HG03354 (cell line): ENCODE measurements around the gene INPPL1.

ENCODE experiments used
- ATAC-seq: cut with Tn5 transposase; IDR thresholded peaks from one replicate; pipeline ENCODE4 v1.9.1; 2021; ENCODE audit warnings: mild to moderate bottlenecking; ENCODE audit not compliant: unreplicated experiment, poor library complexity, severe bottlenecking

INPPL1 gene

GRCh38 chr11:72231396-72232259 is 7.1 kb downstream of the INPPL1 start:
- no peak for ATAC-seq

DNA sequence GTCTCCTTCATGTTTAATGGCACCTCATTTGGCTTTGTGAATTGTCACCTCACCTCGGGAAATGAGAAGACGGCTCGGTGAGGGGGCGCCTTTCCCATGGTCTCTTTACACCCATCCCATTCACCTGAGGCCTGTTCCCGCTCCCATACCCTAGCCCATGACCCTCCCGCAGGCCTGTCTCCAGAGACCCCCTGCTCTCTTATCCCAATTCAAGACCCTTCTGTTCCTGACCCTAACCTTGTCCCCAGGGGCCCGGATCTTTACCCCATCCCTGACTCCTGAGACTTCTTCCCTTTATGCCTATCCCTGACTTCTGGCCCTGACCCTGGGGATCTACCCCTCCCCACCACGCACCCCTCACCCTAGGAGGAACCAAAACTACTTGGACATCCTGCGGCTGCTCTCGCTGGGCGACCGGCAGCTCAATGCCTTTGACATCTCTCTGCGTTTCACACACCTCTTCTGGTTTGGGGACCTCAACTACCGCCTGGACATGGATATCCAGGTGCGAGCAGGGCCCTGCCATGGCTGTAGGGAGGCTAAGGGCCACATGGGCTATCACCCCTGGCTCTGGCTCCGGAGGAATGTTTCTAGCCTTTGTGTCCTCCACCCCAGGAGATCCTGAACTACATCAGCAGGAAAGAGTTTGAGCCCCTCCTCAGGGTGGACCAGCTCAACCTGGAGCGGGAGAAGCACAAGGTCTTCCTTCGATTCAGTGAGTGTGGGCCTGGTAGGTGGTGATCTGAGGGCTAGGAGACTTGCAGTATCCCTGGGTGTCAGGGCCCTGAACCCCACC is 7.9 kb downstream of the INPPL1 start:
- ATAC-seq, result no peak

DNA sequence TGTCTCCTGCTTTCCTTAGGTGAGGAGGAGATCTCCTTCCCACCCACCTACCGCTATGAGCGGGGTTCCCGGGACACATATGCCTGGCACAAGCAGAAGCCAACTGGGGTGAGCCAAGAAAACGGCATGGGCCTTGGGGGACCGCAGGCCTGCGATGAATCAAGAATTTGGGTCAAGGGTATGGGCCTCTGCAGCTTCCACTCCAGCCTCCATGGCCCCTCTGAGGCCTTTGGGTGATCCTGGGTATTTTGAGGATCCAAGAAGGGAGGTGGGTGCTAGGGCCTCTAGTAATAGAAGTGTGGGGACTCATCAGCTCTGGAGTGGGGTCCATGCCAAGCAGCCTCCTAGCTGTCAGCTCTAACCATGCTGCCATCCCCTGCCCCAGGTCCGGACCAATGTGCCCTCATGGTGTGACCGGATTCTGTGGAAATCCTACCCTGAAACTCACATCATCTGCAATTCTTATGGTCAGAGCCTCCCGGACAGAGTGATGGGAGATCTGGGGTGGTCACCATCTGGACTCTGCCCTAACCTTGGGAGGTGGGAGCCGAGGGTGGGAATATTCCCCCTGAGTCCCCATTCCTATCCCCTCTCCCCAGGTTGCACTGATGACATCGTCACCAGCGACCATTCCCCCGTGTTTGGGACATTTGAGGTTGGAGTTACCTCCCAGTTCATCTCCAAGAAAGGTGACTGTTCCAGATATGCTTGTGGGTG is 8.6 kb downstream of the INPPL1 start:
- ATAC-seq, result no peak

- no peak for ATAC-seq
Measured at GRCh38 chr11:72233773-72234513, 9.4 kb downstream of the INPPL1 start.

- ATAC-seq, result no peak
Measured at GRCh38 chr11:72234514-72234830, 9.9 kb downstream of the INPPL1 start.

DNA sequence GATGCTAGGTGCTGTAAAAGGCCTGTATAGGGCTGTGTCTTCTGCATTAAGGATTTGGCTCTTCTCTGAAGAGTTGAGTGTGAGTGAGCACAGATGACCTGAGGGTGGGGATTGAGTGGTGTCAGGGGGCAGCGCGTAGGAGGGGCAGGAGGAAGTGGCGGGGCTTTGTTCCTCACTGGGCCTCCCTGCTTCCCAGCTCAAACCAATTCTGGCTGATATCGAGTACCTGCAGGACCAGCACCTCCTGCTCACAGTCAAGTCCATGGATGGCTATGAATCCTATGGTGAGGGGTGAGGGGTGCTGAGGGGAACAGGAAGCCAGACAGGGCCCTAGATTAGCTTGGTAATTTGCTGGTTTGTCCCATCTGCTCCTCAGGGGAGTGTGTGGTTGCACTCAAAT is 10.4 kb downstream of the INPPL1 start:
- no peak for ATAC-seq

- ATAC-seq, result no peak
Measured at GRCh38 chr11:72235351-72236057, 10.9 kb downstream of the INPPL1 start.

DNA sequence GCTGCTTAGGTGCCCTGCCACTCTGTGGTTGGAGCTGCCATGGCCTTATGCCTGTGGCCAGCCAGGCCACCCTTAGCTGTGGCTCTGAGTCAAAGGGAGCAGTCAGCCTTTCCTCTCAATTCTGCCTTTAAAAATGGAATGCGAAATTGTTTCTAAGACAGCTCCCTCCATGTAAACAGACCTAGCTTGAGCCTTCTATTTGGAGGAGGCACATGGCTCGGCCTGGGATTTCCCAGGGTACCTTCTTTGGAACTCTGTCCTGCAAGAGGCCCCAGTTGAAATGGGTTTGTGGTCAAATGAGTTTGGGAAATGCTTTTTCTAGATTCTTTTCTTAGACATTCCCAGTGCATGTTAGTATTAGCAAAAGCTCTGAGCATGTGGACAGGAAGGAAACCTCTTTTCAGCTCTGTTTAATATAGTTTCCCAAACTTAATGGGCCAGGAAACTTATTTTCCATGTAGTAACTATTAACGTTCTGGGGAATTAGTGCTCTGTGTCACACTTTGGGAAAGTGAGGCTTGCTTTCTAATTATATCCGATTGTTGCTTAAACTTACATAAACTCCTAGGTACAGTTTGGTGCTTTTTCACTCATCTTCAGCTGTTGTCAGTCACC is 11.6 kb downstream of the INPPL1 start:
- no peak for ATAC-seq

DNA sequence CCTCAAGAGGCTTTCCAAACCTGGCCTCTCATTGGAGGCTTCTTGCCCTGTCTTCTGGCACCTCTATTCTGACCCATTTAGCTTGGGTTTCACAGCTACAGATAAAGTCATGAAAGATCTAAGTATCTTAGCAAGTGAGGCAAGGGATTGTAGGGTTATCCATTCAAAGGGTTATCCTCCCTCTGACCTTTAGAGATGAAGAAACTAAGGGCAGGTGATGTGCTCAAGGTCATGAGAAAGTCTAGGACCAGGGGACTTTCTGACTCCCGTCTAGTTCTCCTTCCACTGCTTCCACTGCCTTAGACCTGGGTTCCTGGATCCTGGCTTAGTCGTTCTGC is 12.2 kb downstream of the INPPL1 start:
- ATAC-seq, result no peak

DNA sequence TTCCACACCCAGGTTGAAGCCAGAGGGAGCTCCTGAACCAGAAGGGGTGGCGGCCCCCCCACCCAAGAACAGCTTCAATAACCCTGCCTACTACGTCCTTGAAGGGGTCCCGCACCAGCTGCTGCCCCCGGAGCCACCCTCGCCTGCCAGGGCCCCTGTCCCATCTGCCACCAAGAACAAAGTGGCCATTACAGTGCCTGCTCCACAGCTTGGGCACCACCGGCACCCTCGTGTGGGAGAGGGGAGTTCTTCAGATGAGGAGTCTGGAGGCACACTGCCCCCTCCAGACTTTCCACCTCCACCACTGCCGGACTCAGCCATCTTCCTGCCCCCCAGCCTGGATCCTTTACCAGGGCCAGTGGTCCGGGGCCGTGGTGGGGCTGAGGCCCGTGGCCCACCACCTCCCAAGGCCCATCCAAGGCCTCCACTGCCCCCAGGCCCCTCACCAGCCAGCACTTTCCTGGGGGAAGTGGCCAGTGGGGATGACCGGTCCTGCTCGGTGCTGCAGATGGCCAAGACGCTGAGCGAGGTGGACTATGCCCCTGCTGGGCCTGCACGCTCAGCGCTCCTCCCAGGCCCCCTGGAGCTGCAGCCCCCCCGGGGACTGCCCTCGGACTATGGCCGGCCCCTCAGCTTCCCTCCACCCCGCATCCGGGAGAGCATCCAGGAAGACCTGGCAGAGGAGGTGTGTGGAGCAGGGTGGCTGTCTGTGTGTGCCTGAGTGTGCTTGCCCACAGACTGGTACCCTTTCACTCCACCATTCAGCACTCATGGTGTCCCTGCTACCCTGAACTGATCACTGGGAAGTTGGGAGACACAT is 12.8 kb downstream of the INPPL1 start:
- no peak for ATAC-seq

GRCh38 chr11:72238040-72238450 is 13.5 kb downstream of the INPPL1 start:
- no peak for ATAC-seq

DNA sequence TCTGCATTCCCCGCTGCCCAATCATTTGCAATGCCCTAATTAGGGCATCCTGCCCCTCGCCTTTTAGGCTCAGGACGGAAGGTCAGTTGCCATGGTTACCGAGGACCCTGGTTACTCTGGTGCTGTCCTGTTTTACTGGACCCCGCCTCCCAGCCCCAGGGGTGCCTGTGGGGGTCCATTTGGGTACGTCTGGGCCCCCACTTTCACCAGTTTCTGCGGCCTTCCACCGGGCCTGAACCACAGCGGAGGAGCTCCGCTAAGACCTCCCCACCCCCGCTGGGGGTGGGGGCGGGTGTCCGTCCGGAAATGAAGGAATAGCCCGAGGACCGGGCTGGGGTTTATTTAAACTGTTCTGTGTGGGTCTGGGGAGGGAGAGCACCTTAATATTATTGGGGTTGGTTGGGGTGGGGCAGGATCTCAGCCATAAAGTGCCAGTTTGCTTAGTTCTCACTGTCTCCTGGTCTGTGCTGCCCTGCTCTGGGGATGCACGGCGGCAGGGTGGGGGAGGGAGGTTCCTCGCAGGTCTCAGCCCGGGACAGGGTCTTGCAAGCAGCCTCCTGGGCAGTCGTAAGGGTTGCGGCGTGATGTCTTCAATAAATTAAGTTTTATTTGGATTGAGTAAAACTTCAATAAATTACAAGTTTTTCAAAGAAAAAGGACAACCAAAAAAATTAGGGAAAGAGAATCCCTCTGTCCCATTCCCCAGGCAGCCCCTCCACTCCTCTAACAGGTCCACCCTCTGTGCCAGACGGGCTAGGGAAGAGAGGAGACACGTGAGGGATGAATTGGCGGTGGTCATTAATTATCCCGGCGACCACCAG is 14.1 kb downstream of the INPPL1 start:
- no peak for ATAC-seq

DNA sequence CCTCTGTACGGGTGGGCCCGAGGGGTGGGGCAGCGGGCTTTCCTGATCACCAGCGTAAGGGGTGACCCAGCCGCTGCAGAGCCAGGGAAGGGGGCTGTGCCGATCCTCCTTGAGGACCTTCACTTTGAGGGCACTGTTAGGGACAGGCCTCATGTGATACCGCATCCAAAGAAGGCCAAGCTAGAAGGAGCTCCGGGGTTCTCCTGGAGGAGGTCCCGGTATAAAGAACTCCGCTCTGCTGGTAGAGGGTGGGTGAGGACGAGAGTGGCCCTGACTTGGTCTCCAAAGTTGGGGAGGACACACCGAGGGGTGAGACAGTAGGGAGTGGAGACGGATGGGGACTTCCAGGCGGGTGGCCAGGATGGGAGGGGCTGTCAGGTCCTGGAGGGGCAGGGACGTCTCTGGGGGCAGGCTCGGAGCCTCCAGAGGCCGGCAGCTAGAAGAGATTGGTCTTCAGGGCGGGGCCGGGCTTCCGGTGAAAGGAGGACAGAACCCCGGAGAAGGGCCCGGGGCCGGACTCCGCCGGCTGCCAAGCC is 14.8 kb downstream of the INPPL1 start:
- ATAC-seq, result no peak

GRCh38 chr11:72239849-72240460 is 15.4 kb downstream of the INPPL1 start:
- no peak for ATAC-seq

GRCh38 chr11:72240461-72241290 is 16.1 kb downstream of the INPPL1 start:
- ATAC-seq, result no peak

DNA sequence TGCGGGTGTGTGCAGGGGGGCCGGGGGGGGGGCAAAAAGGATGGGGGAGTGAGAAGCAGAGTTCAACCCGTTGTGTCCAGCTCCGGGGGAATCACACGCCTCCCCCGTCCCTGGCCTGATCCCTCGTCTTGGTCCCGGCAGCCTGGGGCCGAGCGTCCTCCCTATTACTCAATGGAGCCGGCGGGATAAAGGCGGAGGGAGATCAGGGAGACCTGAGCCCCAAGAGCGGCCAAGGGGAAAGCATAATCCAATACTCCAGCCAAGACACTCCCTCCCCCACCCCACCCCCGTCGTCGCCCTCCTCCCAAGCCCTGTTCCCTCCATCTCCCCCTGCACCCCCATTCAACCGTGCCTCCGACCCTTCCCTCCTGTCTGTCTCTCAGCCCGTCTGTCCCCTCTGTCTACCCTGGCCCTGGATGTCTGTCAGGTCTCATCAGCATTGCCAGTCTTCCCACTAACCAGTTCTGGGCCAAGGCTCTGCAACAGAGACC is 16.8 kb downstream of the INPPL1 start:
- ATAC-seq, result no peak
